GM23338 (cell line): ENCODE measurements around the gene TECPR2. TPM values are rescaled to one million over a fixed set of nuclear protein-coding genes. Genes with fewer than 3 reads are reported as not detected.

Source experiments
- ATAC-seq: fragments of 200-7000 bp; cut with Tn5 transposase; 3 replicates; pipeline ENCODE4 v1.9.1; 2020
- DNase-seq: peaks from one replicate; pipeline ENCODE4 v3.0.0-alpha.2; 2015; ENCODE audit warnings: low spot score
- H2AFZ ChIP-seq: fragments of 200-600 bp; sonication (generic); 2 replicates; pipeline ENCODE4 v1.8.0; 2016; ENCODE audit warnings: antibody characterized with exemption, mild to moderate bottlenecking, moderate library complexity
- H3F3A ChIP-seq: fragments of 200-600 bp; sonication (generic); replicated peaks from 2 replicates; pipeline ENCODE4 v1.8.0; 2017; ENCODE audit warnings: antibody characterized with exemption, mixed run types, low read depth
- H3K27ac ChIP-seq: fragments of 200-600 bp; sonication (generic); 2 replicates; pipeline ENCODE4 v1.6.1; 2016; ENCODE audit warnings: low read depth
- H3K27me3 ChIP-seq: fragments of 200-600 bp; sonication (generic); 2 replicates; pipeline ENCODE4 v1.8.0; 2016; ENCODE audit warnings: mild to moderate bottlenecking, mixed run types, moderate library complexity; ENCODE audit not compliant: insufficient read depth
- H3K36me3 ChIP-seq: fragments of 200-600 bp; sonication (generic); 2 replicates; pipeline ENCODE4 v1.8.0; 2016; ENCODE audit warnings: mild to moderate bottlenecking; ENCODE audit not compliant: insufficient read depth
- H3K4me1 ChIP-seq: fragments of 200-600 bp; sonication (generic); 2 replicates; pipeline ENCODE4 v1.8.0; 2016; ENCODE audit warnings: mild to moderate bottlenecking, moderate library complexity; ENCODE audit not compliant: insufficient read depth
- H3K4me2 ChIP-seq: fragments of 200-600 bp; sonication (generic); 2 replicates; pipeline ENCODE4 v1.7.1; 2017; ENCODE audit warnings: mixed run types
- H3K4me3 ChIP-seq: fragments of 200-600 bp; sonication (generic); 2 replicates; pipeline ENCODE4 v1.6.1; 2016; ENCODE audit warnings: mixed run types
- H3K79me2 ChIP-seq: fragments of 200-600 bp; sonication (generic); replicated peaks from 2 replicates; pipeline ENCODE4 v1.8.0; 2017; ENCODE audit warnings: mild to moderate bottlenecking; ENCODE audit not compliant: insufficient read depth
- H3K9me2 ChIP-seq: fragments of 200-600 bp; sonication (generic); 2 replicates; pipeline ENCODE4 v1.8.0; 2017; ENCODE audit not compliant: insufficient read depth
- H4K20me1 ChIP-seq: fragments of 200-600 bp; sonication (generic); replicated peaks from 2 replicates; pipeline ENCODE4 v1.8.0; 2017; ENCODE audit warnings: mild to moderate bottlenecking; ENCODE audit not compliant: insufficient read depth
- H3K27ac Mint-ChIP-seq: 2 replicates; pipeline ENCODE4 v1.8.0; 2020; ENCODE audit warnings: inconsistent platforms, mild to moderate bottlenecking, moderate library complexity, mixed read lengths
- H3K27me3 Mint-ChIP-seq: 3 replicates; pipeline ENCODE4 v1.8.0; 2022; ENCODE audit warnings: low read depth, mild to moderate bottlenecking, moderate library complexity, mixed read lengths, inconsistent platforms; ENCODE audit not compliant: insufficient read depth, poor library complexity
- H3K36me3 Mint-ChIP-seq: 3 replicates; pipeline ENCODE4 v1.8.0; 2021; ENCODE audit warnings: low read depth, mild to moderate bottlenecking, inconsistent platforms, moderate library complexity, mixed read lengths
- H3K4me1 Mint-ChIP-seq: 3 replicates; pipeline ENCODE4 v1.8.0; 2020; ENCODE audit warnings: mild to moderate bottlenecking, inconsistent platforms, mixed read lengths
- H3K4me3 Mint-ChIP-seq: 3 replicates; pipeline ENCODE4 v1.8.0; 2021; ENCODE audit warnings: moderate library complexity, mild to moderate bottlenecking, inconsistent platforms, mixed read lengths
- H3K9me3 Mint-ChIP-seq: 3 replicates; pipeline ENCODE4 v1.8.0; 2020; ENCODE audit warnings: moderate library complexity, mild to moderate bottlenecking, inconsistent platforms, mixed read lengths
- CREB1 ChIP-seq: fragments of 250-450 bp; sonication (Bioruptor Pico); IDR thresholded peaks from 2 replicates; pipeline ENCODE4 v1.5.0; 2020; ENCODE audit warnings: low read depth, mild to moderate bottlenecking, moderate library complexity
- EZH2 ChIP-seq: fragments of 200-600 bp; sonication (generic); IDR thresholded peaks from one replicate; pipeline ENCODE4 v1.8.0; 2017; ENCODE audit warnings: antibody characterized with exemption, mild to moderate bottlenecking, low read depth; ENCODE audit not compliant: unreplicated experiment
- JUNB ChIP-seq: IDR thresholded peaks from one replicate; pipeline ENCODE4 v1.6.1; 2016; ENCODE audit warnings: antibody characterized with exemption; ENCODE audit not compliant: unreplicated experiment
- ZNF114 ChIP-seq: fragments of 250-450 bp; sonication (Bioruptor Pico); IDR thresholded peaks from 2 replicates; pipeline ENCODE4 v1.5.0; 2020; ENCODE audit warnings: mild to moderate bottlenecking, moderate library complexity
- polyA plus RNA-seq: library from polyadenylated mRNA; unstranded; fragments of >200 nt; fragmentation: Nextera tagmentation; extraction: Ambion mirVana; gene quantifications from 2 replicates; pipeline ENCODE4 v1.2.1, GENCODE V29; 2016
- total RNA-seq: library from RNA; depleted of rRNA; stranded (reverse); fragments of >200 nt; shearing (Covaris generic); gene quantifications from 2 replicates; pipeline ENCODE4 v1.2.3, GENCODE V29; 2014
- TF ChIP-seq, protein P1 (sequence below): IDR thresholded peaks from one replicate; pipeline ENCODE4 v1.6.1; 2018; ENCODE audit warnings: antibody characterized with exemption; ENCODE audit not compliant: unreplicated experiment
- TF ChIP-seq, protein P2 (sequence below): IDR thresholded peaks from 2 replicates; pipeline ENCODE4 v1.6.1; 2016; ENCODE audit warnings: antibody characterized with exemption
- TF ChIP-seq, protein P3 (sequence below), 2 experiments: fragments of 200-600 bp in 1 of 2; sonication (generic) in 1 of 2; conservative IDR thresholded peaks; 2 replicates each; pipeline versions ENCODE4 v1.5.1 to v1.6.1; 2016 to 2017; ENCODE audit warnings: antibody characterized with exemption in 2 of 2, low read depth in 2 of 2, mild to moderate bottlenecking in 2 of 2, moderate library complexity in 1 of 2
- TF ChIP-seq, protein P4 (sequence below): fragments of 250-450 bp; sonication (Bioruptor Pico); IDR thresholded peaks from 2 replicates; pipeline ENCODE4 v1.5.0; 2020; ENCODE audit warnings: mild to moderate bottlenecking, moderate library complexity

Gene TECPR2
- total and polyA plus RNA-seq, 2 experiments from 2014 or later = 4.8 to 20.5 TPM

DNA sequence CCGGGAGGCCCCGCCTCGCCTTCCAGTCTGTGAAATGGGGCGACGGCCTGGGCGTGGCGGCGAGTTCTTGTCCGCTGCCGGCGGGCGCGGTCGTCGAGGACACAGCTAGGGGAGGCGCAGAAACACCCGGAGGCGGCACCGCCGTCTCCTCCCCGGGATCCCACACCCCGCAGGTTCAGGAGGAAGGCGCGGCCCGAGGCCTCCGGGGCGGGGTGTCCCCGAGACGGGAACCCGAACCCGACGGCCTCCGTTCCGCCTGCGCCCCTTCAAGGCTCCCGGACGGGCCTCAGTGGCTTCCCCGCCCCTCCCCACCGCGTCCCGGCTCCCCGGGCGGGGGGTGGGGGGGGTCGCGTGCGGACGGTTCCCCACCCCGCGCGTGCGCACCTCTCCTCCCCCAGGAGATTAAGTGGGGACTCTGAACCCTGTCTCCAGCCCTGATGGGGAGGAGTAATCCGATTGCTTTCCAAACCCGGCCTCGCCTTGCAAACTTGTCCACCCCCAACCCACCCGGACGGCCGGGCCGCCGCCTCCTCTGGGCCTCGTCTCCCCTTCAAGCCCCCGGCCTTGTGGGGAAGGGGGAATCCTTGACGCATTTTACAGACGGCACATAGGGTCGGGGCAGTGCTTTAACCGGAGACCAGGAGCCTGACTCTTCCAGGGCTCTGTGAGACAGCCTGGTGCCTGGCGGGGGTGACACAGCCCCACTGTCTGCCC, 182.2 kb downstream of the TECPR2 start:
- H3K4me3 ChIP-seq = peak overlapping the region; percentile 61
- peaks cover 19% of the 10 kb centered on the region for H3K27me3 ChIP-seq
- Mint-ChIP-seq H3K27ac (0 out of 2 replicates have a peak overlapping the region, but pooled peaks have one; percentile 52), H3K27me3 (peaks cover 27% of the 10 kb centered on the region), H3K9me3 (no peaks in the 10 kb centered on the region; the same call in 2 of the 3 replicates), H3K4me3 (peak overlapping the region; percentile 61), H3K36me3 (no peaks in the 10 kb centered on the region), H3K4me1 (peaks cover 16% of the 10 kb centered on the region)
- H4K20me1 ChIP-seq = no peaks in the 10 kb centered on the region
- ATAC-seq = peak; percentile 48
- no peaks in the 10 kb centered on the region for H3K9me2 ChIP-seq
- H3K4me2 ChIP-seq = peak overlapping the region; percentile 89
- H3K79me2 ChIP-seq = no peaks in the 10 kb centered on the region
- peaks cover 13% of the 10 kb centered on the region; the same call in 1 of the 2 replicates for H3K4me1 ChIP-seq
- peaks cover 13% of the 10 kb centered on the region; the same call in 1 of the 2 replicates for H3F3A ChIP-seq
- TF ChIP-seq JUNB = no peak
- TF ChIP-seq, protein P1, sequence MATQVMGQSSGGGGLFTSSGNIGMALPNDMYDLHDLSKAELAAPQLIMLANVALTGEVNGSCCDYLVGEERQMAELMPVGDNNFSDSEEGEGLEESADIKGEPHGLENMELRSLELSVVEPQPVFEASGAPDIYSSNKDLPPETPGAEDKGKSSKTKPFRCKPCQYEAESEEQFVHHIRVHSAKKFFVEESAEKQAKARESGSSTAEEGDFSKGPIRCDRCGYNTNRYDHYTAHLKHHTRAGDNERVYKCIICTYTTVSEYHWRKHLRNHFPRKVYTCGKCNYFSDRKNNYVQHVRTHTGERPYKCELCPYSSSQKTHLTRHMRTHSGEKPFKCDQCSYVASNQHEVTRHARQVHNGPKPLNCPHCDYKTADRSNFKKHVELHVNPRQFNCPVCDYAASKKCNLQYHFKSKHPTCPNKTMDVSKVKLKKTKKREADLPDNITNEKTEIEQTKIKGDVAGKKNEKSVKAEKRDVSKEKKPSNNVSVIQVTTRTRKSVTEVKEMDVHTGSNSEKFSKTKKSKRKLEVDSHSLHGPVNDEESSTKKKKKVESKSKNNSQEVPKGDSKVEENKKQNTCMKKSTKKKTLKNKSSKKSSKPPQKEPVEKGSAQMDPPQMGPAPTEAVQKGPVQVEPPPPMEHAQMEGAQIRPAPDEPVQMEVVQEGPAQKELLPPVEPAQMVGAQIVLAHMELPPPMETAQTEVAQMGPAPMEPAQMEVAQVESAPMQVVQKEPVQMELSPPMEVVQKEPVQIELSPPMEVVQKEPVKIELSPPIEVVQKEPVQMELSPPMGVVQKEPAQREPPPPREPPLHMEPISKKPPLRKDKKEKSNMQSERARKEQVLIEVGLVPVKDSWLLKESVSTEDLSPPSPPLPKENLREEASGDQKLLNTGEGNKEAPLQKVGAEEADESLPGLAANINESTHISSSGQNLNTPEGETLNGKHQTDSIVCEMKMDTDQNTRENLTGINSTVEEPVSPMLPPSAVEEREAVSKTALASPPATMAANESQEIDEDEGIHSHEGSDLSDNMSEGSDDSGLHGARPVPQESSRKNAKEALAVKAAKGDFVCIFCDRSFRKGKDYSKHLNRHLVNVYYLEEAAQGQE = no peak
- TF ChIP-seq CREB1 (CRISPR knock-in tag) = no peak
- no peak for TF ChIP-seq EZH2
- TF ChIP-seq, protein P2, sequence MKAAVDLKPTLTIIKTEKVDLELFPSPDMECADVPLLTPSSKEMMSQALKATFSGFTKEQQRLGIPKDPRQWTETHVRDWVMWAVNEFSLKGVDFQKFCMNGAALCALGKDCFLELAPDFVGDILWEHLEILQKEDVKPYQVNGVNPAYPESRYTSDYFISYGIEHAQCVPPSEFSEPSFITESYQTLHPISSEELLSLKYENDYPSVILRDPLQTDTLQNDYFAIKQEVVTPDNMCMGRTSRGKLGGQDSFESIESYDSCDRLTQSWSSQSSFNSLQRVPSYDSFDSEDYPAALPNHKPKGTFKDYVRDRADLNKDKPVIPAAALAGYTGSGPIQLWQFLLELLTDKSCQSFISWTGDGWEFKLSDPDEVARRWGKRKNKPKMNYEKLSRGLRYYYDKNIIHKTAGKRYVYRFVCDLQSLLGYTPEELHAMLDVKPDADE = no peak
- TF ChIP-seq, protein P3, sequence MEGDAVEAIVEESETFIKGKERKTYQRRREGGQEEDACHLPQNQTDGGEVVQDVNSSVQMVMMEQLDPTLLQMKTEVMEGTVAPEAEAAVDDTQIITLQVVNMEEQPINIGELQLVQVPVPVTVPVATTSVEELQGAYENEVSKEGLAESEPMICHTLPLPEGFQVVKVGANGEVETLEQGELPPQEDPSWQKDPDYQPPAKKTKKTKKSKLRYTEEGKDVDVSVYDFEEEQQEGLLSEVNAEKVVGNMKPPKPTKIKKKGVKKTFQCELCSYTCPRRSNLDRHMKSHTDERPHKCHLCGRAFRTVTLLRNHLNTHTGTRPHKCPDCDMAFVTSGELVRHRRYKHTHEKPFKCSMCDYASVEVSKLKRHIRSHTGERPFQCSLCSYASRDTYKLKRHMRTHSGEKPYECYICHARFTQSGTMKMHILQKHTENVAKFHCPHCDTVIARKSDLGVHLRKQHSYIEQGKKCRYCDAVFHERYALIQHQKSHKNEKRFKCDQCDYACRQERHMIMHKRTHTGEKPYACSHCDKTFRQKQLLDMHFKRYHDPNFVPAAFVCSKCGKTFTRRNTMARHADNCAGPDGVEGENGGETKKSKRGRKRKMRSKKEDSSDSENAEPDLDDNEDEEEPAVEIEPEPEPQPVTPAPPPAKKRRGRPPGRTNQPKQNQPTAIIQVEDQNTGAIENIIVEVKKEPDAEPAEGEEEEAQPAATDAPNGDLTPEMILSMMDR (conservative IDR thresholded peaks at IDR 0.05; ENCODE audit: low read depth in 2 of 2) = no peak
- TF ChIP-seq ZNF114 (CRISPR knock-in tag) = no peak
- TF ChIP-seq, protein P4, sequence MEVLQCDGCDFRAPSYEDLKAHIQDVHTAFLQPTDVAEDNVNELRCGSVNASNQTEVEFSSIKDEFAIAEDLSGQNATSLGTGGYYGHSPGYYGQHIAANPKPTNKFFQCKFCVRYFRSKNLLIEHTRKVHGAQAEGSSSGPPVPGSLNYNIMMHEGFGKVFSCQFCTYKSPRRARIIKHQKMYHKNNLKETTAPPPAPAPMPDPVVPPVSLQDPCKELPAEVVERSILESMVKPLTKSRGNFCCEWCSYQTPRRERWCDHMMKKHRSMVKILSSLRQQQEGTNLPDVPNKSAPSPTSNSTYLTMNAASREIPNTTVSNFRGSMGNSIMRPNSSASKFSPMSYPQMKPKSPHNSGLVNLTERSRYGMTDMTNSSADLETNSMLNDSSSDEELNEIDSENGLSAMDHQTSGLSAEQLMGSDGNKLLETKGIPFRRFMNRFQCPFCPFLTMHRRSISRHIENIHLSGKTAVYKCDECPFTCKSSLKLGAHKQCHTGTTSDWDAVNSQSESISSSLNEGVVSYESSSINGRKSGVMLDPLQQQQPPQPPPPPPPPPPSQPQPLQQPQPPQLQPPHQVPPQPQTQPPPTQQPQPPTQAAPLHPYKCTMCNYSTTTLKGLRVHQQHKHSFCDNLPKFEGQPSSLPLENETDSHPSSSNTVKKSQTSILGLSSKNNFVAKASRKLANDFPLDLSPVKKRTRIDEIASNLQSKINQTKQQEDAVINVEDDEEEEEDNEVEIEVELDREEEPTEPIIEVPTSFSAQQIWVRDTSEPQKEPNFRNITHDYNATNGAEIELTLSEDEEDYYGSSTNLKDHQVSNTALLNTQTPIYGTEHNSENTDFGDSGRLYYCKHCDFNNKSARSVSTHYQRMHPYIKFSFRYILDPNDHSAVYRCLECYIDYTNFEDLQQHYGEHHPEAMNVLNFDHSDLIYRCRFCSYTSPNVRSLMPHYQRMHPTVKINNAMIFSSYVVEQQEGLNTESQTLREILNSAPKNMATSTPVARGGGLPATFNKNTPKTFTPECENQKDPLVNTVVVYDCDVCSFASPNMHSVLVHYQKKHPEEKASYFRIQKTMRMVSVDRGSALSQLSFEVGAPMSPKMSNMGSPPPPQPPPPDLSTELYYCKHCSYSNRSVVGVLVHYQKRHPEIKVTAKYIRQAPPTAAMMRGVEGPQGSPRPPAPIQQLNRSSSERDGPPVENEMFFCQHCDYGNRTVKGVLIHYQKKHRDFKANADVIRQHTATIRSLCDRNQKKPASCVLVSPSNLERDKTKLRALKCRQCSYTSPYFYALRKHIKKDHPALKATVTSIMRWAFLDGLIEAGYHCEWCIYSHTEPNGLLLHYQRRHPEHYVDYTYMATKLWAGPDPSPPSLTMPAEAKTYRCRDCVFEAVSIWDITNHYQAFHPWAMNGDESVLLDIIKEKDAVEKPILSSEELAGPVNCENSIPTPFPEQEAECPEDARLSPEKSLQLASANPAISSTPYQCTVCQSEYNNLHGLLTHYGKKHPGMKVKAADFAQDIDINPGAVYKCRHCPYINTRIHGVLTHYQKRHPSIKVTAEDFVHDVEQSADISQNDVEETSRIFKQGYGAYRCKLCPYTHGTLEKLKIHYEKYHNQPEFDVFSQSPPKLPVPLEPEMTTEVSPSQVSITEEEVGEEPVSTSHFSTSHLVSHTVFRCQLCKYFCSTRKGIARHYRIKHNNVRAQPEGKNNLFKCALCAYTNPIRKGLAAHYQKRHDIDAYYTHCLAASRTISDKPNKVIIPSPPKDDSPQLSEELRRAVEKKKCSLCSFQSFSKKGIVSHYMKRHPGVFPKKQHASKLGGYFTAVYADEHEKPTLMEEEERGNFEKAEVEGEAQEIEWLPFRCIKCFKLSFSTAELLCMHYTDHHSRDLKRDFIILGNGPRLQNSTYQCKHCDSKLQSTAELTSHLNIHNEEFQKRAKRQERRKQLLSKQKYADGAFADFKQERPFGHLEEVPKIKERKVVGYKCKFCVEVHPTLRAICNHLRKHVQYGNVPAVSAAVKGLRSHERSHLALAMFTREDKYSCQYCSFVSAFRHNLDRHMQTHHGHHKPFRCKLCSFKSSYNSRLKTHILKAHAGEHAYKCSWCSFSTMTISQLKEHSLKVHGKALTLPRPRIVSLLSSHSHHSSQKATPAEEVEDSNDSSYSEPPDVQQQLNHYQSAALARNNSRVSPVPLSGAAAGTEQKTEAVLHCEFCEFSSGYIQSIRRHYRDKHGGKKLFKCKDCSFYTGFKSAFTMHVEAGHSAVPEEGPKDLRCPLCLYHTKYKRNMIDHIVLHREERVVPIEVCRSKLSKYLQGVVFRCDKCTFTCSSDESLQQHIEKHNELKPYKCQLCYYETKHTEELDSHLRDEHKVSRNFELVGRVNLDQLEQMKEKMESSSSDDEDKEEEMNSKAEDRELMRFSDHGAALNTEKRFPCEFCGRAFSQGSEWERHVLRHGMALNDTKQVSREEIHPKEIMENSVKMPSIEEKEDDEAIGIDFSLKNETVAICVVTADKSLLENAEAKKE (CRISPR knock-in tag) = no peak
- no peak overlapping the region; the same call in 1 of the 2 replicates for H3K27ac ChIP-seq
- H2AFZ ChIP-seq = peak overlapping the region; percentile 98
- peak; percentile 59 for DNase-seq
- H3K36me3 ChIP-seq = no peaks in the 10 kb centered on the region
